T follicular helper cell (primary cell): ENCODE results near the gene AGAP2.

Experiments used
- DNase-seq: peaks from one replicate; pipeline ENCODE4 v3.0.0-alpha.2; 2020; ENCODE audit warnings: low read depth

AGAP2 gene

DNA sequence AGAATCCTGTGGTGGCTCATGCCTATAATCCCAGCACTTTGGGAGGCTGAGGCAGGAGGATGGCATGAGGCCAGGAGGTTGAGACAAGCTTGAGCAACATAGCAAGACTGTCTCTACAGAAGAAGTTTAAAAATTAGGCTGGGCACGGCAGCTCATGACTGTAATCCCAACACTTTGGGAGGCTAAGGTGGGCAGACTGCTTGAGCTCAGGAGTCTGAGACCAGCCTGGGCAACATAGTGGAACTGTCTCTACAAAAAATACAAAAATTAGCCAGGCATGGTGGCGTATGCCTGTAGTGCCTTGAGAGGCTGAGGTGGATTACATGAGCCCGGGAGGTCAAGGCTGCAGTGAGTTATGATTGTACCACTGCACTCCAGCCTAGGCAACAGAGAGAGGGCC, 29.3 kb upstream of the AGAP2 start:
- no peak for DNase-seq

DNA sequence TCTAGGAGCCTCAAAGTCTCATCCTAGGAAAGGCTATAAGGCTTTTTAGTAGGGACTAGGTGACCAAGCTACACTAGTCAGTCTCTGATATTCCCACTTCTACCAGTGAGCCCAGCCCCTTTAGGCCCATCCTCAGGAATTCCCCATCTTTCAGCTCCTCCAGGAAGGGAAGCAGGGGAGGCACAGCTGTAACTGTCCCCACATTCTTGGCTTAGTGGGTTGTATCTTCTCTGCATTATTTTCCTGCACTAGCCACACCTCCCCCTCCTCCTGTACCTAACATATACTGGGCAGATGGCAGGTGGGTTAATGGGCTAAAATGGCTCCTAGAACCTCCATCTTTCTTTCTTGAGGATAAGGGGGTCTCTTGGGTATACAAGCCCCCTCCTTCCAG, 28.8 kb upstream of the AGAP2 start:
- no peak for DNase-seq

- DNase-seq: no peak
These were observed 28.1 kb upstream of the AGAP2 start, which contains the start of gene CYP27B1 for GRCh38 chr12:57766464-57767304. CYP27B1 (minus strand) TSS chr12:57767078; CDS start chr12:57767041, 37 bp downstream.

GRCh38 chr12:57765698-57766463, 27.3 kb upstream of the AGAP2 start:
- DNase-seq: no peak

GRCh38 chr12:57765003-57765697, 26.6 kb upstream of the AGAP2 start:
- no peak for DNase-seq

- DNase-seq: no peak
These were observed 26.1 kb upstream of the AGAP2 start for GRCh38 chr12:57764662-57765002.

DNA sequence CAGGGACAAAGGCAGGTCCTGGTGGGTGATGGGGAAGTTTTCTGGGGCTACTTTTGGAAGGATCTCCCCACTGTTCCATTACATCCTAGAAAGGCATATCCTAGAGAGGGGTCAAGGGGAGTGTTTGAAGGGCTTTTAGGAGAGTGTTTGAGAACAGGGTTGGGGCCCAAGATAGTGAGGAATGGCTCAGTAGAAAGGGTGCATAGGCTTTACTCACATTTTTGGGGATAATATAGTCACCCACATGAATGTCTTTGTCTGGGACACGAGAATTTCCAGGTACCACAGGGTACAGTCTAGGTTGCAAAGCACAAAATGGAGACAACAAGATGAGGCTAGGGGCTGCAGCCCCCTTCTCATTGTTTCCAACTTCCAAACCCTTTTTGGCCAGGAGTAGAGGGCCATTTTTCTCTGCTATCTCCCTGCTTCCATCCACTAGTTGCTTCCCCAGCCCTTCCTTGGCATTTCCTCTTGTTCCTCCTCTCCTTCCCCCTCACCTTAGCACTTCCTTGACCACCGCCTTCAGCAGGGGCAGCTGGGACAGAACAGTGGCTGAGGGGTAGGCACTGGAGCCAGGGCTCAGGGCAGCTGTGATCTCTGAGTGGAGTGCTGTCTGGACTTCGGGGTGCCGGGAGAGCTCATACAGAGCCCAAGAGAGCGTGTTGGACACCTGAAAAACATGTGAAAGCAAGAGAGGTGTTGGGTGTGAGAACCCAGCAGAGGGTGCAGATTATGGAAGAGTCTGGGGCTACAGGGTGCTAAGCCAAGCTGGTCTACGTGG, 25.5 kb upstream of the AGAP2 start:
- no peak for DNase-seq

DNA sequence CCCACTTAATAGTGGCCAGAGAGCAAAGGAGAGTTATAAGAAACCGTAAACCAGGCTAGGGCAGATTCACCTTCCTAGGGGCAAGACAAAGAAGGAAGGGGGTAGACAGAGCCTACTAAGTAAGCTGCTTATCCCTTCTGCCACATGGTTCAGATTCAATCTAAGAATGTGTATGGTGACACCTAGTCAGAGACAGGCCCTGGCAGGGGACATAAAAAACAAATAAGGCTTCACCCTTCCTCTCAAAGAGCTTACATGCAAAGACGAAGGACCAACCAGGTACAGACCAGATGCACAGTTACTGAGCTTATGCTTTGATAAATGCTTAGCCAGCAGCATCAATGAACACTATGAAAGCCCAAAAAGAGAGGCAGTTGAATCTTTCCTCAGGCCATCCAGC, 23.9 kb upstream of the AGAP2 start:
- no peak for DNase-seq

DNA sequence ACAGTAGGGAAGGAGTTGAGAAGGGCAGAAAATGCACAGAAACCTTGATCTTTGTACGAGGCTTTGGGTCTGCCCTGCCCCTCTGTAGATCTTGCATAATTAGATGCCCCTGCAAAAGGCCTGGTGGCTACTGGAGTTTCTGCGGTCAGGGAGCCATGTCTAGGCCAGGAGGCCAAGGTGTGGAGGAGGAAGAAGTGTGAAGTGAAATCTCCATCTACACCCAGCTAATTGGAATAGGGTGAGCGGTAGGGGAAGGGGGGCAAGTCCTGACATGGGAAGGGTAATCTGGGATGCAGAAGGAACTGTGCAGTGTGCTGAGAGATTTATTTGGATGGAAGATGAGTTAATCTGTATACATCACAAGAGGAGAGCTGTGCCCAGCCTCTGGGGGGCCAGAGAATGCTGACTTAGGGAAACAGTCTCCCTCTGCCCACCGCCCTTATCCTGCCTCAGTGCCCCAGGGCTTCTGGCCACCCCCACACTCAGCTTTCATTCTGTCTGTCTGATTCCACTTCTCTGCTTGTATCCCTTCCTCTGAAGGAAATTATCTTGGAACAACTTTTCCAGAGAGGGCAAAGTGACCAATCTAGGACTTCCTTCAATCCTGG, 23.0 kb upstream of the AGAP2 start:
- DNase-seq: no peak

GRCh38 chr12:57760347-57760982, 21.9 kb upstream of the AGAP2 start:
- no peak for DNase-seq

DNA sequence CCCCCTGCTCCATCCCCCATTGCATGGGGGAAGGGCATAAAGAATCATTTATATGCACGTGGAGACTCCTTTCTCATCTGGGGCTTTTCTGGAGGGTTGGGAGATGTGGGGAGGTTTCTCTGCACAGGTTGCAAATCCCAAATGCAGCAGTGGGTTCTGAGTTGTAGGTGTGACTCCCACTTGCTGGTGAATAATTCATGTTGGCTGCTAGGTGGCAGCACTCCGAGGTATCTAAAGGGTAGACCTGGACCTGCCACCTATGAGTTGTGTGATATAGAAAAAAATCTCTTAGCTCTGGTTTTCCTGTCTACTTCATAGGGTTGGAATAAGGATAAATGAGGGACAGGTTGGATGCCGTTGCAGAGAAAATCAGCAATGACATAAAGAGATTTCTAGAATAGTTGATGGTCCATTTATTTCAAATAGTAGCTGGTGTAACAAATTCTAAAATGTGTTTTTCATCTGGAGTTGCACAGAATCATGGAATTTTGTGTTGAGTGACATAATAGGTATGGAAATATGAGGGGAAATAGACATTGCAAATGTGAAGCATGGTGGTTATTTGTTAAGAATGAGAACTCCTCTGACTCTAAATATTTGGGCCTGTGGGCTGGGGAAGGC, 20.9 kb upstream of the AGAP2 start:
- DNase-seq: no peak

DNA sequence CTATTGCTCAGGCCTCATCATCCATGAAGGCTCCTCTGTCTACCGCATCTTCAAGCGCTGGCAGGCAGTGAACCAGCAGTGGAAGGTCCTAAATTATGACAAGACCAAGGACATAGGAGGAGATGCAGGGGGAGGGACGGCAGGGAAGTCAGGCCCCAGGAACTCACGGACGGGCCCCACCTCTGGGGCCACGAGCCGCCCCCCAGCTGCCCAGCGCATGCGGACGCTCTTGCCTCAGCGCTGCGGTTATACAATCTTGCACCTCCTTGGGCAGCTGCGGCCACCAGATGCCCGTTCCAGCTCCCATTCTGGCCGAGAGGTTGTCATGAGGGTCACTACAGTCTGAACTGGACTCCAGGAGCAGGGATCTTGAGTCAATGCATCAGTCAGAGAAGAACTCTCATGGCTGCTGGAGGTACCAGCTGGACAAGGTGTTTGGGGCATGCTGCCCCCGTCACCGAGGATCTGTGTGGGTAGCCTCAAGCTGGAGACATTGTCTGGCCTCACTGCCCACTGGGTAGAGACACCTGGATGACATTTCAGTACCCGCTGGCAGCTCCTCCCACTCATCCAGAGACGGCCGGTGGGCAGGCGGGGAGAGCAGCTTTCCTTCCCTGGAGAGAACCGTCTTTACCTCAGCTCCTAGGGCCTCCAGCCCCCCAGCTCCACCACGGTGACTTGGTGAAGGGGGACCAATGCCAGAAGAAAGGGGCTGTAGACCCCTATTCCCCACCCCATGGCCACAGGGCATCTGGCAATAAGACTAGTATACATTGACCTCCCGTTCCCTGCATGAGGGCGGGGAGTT, 20.2 kb upstream of the AGAP2 start:
- DNase-seq: no peak

GRCh38 chr12:57757771-57758170, 19.2 kb upstream of the AGAP2 start:
- no peak for DNase-seq

- DNase-seq: peak; percentile 58
These were observed 18.1 kb upstream of the AGAP2 start for GRCh38 chr12:57756406-57757341.

GRCh38 chr12:57755454-57756372, 17.2 kb upstream of the AGAP2 start:
- DNase-seq: peak; percentile 27

- DNase-seq: no peak
These were observed 16.6 kb upstream of the AGAP2 start for GRCh38 chr12:57755194-57755453.

GRCh38 chr12:57754411-57755193, 16.1 kb upstream of the AGAP2 start, which contains the start of gene MARCHF9:
MARCHF9 (plus strand) TSS chr12:57755103; CDS start chr12:57755529, 426 bp downstream.
- DNase-seq: peak; percentile 83
